ENCODE measurements around the gene PHTF2. TPM values are rescaled to one million over a fixed set of nuclear protein-coding genes. Genes with fewer than 3 reads are reported as not detected.

PHTF2 gene
- total RNA-seq, 2 experiments from 2014 or later = 26.9 to 62.4 TPM

GRCh38 chr7:77940647-77941046 is 142.1 kb downstream of the PHTF2 start:
- POLR2A ChIA-PET = interaction anchor here (0.7 to 1.2 kb wide), 4 partner anchors 11 to 77 kb away, joined by 3 read pairs; no protein-coding TSS in a partner anchor
- no peak overlapping the region for H3K27ac ChIP-seq (ENCODE audit: low read depth, low read length, poor library complexity, severe bottlenecking)
- no peak overlapping the region for H3K4me3 ChIP-seq (ENCODE audit: low read depth, low read length, poor library complexity, severe bottlenecking)
- H3K9me2 ChIP-seq (ENCODE audit: insufficient read depth, low read length) = no peaks in the 10 kb centered on the region
- CTCF ChIA-PET (ENCODE audit: unreplicated experiment) = no interaction called here
- BruUV-seq (replicated peaks) = no TSS peak
- H2AFZ ChIP-seq (ENCODE audit: low read length) = no peak overlapping the region
- H3K9me3 ChIP-seq (ENCODE audit: low read length) = no peaks in the 10 kb centered on the region
- no peaks in the 10 kb centered on the region; the same call in 1 of the 2 replicates for H3K79me2 ChIP-seq (ENCODE audit: insufficient read depth, low read depth, low read length)
- TF ChIP-seq EZH2phosphoT487 (IDR thresholded peaks at IDR 0.05; ENCODE audit: borderline replicate concordance, low read depth, low read length) = no peak
- TF ChIP-seq CTCF (conservative IDR thresholded peaks at IDR 0.05; ENCODE audit: low read length) = peak; percentile 96
- peaks cover 49% of the 10 kb centered on the region for H3K36me3 ChIP-seq (ENCODE audit: insufficient read depth, low read length)
- H3K4me1 ChIP-seq (ENCODE audit: insufficient read depth, low read length, poor library complexity, severe bottlenecking) = peaks cover 29% of the 10 kb centered on the region
- intact Hi-C loops (cut with micrococcal nuclease; ENCODE audit: unreplicated experiment) = loop anchor here (1.0 to 2.0 kb wide), 2 partner anchors 100 to 284 kb away; no protein-coding TSS in a partner anchor
- no peaks in the 10 kb centered on the region for H4K20me1 ChIP-seq (ENCODE audit: insufficient read depth, low read length)
- peak overlapping the region; percentile 30 for H3K4me2 ChIP-seq (ENCODE audit: low read length)
- peak; percentile 38 for DNase-seq (ENCODE audit: low spot score)

GRCh38 chr7:77942431-77942830 is 143.9 kb downstream of the PHTF2 start:
- TF ChIP-seq EZH2phosphoT487 (IDR thresholded peaks at IDR 0.05; ENCODE audit: borderline replicate concordance, low read depth, low read length) (no peak), CTCF (conservative IDR thresholded peaks at IDR 0.05; ENCODE audit: low read length) (no peak)
- ChIA-PET POLR2A (no interaction called here), CTCF (ENCODE audit: unreplicated experiment) (no interaction called here)
- H3K4me3 ChIP-seq (ENCODE audit: low read depth, low read length, poor library complexity, severe bottlenecking) = no peak overlapping the region
- no peaks in the 10 kb centered on the region for H4K20me1 ChIP-seq (ENCODE audit: insufficient read depth, low read length)
- no peak overlapping the region for H3K27ac ChIP-seq (ENCODE audit: low read depth, low read length, poor library complexity, severe bottlenecking)
- intact Hi-C loops (cut with micrococcal nuclease; ENCODE audit: unreplicated experiment) = no loop called here
- no peaks in the 10 kb centered on the region for H3K9me3 ChIP-seq (ENCODE audit: low read length)
- no TSS peak for BruUV-seq (replicated peaks)
- no peak overlapping the region for H2AFZ ChIP-seq (ENCODE audit: low read length)
- peaks cover 45% of the 10 kb centered on the region for H3K36me3 ChIP-seq (ENCODE audit: insufficient read depth, low read length)
- H3K4me2 ChIP-seq (ENCODE audit: low read length) = no peak overlapping the region
- H3K4me1 ChIP-seq (ENCODE audit: insufficient read depth, low read length, poor library complexity, severe bottlenecking) = peaks cover 15% of the 10 kb centered on the region
- no peaks in the 10 kb centered on the region for H3K9me2 ChIP-seq (ENCODE audit: insufficient read depth, low read length)
- no peaks in the 10 kb centered on the region; the same call in 1 of the 2 replicates for H3K79me2 ChIP-seq (ENCODE audit: insufficient read depth, low read depth, low read length)
- DNase-seq (ENCODE audit: low spot score) = no peak

Data from OCI-LY7 (cell line).